Measurements from ENCODE around the gene CREB5.

DNA sequence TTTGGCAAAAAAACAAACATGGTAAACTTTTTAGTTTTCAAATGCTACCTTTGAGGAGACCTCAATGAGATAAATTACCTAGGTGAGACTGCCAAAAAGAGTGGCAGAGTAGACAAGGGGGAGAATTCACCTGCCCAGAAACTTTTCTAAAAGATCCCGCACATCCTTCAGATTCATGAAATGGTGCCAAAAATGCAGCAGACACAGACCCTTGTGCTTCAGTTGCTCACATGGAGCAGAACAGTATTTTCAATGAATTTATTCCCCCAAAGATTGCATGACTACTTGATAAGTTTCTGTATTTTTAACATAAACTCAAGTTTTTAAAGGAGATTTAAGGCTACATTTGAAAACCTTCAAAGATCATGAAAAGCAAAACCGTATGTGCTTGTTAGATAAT, 275.9 kb downstream of the CREB5 start:
- TF ChIP-seq, protein P1, sequence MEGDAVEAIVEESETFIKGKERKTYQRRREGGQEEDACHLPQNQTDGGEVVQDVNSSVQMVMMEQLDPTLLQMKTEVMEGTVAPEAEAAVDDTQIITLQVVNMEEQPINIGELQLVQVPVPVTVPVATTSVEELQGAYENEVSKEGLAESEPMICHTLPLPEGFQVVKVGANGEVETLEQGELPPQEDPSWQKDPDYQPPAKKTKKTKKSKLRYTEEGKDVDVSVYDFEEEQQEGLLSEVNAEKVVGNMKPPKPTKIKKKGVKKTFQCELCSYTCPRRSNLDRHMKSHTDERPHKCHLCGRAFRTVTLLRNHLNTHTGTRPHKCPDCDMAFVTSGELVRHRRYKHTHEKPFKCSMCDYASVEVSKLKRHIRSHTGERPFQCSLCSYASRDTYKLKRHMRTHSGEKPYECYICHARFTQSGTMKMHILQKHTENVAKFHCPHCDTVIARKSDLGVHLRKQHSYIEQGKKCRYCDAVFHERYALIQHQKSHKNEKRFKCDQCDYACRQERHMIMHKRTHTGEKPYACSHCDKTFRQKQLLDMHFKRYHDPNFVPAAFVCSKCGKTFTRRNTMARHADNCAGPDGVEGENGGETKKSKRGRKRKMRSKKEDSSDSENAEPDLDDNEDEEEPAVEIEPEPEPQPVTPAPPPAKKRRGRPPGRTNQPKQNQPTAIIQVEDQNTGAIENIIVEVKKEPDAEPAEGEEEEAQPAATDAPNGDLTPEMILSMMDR (IDR thresholded peaks at IDR 0.05): no peak
- TF ChIP-seq POLR2A (IDR thresholded peaks at IDR 0.05; ENCODE audit: low read depth): no peak
- no peak for TF ChIP-seq POLR2AphosphoS5 (IDR thresholded peaks at IDR 0.05)
- no peak for TF ChIP-seq EP300 (IDR thresholded peaks at IDR 0.05)

All from esophagus muscularis mucosa (tissue), 4 donors.